WTC11 (cell line): ENCODE results near the gene PRKCE. TPM values are rescaled to one million over a fixed set of nuclear protein-coding genes. Genes with fewer than 3 reads are reported as not detected.

ENCODE experiments used
- ATAC-seq: fragments of 200-7000 bp; cut with Tn5 transposase; 2 replicates; pipeline ENCODE4 v1.10.0; 2021; ENCODE audit warnings: mild to moderate bottlenecking, moderate library complexity
- CTCF ChIA-PET: fragments of 300-600 bp; sonication (Branson Sonifier 250); formaldehyde crosslinking; loops from one replicate; lab custom pipeline; 2021; ENCODE audit warnings: antibody characterized with exemption; lab: Charles Lee
- POLR2A ChIA-PET: fragments of 350-600 bp; sonication (Branson Sonifier 250); formaldehyde crosslinking; loops from one replicate; lab custom pipeline; 2021; ENCODE audit warnings: antibody characterized with exemption; lab: Charles Lee
- DNase-seq: peaks from one replicate; pipeline ENCODE4 v3.0.0; 2021; ENCODE audit warnings: low spot score
- H3K27ac Mint-ChIP-seq: 2 replicates; pipeline ENCODE4 v1.8.0; 2021; ENCODE audit warnings: mixed read lengths
- H3K27me3 Mint-ChIP-seq: 2 replicates; pipeline ENCODE4 v1.8.0; 2021; ENCODE audit warnings: low read depth, mild to moderate bottlenecking, moderate library complexity, mixed read lengths
- H3K36me3 Mint-ChIP-seq: 2 replicates; pipeline ENCODE4 v1.8.0; 2021; ENCODE audit warnings: mixed read lengths
- H3K4me1 Mint-ChIP-seq: 2 replicates; pipeline ENCODE4 v1.8.0; 2022; ENCODE audit warnings: mixed read lengths
- H3K4me3 Mint-ChIP-seq: 2 replicates; pipeline ENCODE4 v1.8.0; 2021; ENCODE audit warnings: mild to moderate bottlenecking, moderate library complexity, mixed read lengths
- H3K9me3 Mint-ChIP-seq: 2 replicates; pipeline ENCODE4 v1.8.0; 2021; ENCODE audit warnings: mixed read lengths
- CBFB ChIP-seq: sonication (generic); formaldehyde crosslinking; IDR thresholded peaks from 2 replicates; pipeline ENCODE4 v1.8.1; 2022; ENCODE audit warnings: mild to moderate bottlenecking, low read depth, missing genetic modification reagents
- CREB1 ChIP-seq: sonication (generic); formaldehyde crosslinking; IDR thresholded peaks from 2 replicates; pipeline ENCODE4 v1.8.0; 2023; ENCODE audit warnings: mild to moderate bottlenecking, missing genetic modification reagents
- ELF4 ChIP-seq: sonication (generic); formaldehyde crosslinking; IDR thresholded peaks from 2 replicates; pipeline ENCODE4 v1.8.1; 2022; ENCODE audit warnings: low read depth, mild to moderate bottlenecking, moderate library complexity, missing genetic modification reagents
- ETV6 ChIP-seq: sonication (generic); formaldehyde crosslinking; IDR thresholded peaks from 2 replicates; pipeline ENCODE4 v1.8.1; 2022; ENCODE audit warnings: mild to moderate bottlenecking, missing genetic modification reagents
- MXD4 ChIP-seq: fragments of 250-450 bp; sonication (Bioruptor Pico); IDR thresholded peaks from 2 replicates; pipeline ENCODE4 v1.8.0; 2021; ENCODE audit warnings: mild to moderate bottlenecking, moderate library complexity, borderline replicate concordance
- NFE2L1 ChIP-seq: sonication (generic); formaldehyde crosslinking; IDR thresholded peaks from 2 replicates; pipeline ENCODE4 v1.8.1; 2023; ENCODE audit warnings: missing genetic modification reagents
- NR2C2 ChIP-seq: sonication (generic); formaldehyde crosslinking; IDR thresholded peaks from 2 replicates; pipeline ENCODE4 v1.8.0; 2022; ENCODE audit warnings: mild to moderate bottlenecking, missing genetic modification reagents
- OVOL2 ChIP-seq: fragments of 250-450 bp; sonication (Bioruptor Pico); IDR thresholded peaks from 2 replicates; pipeline ENCODE4 v1.9.0; 2021; ENCODE audit warnings: mild to moderate bottlenecking, borderline replicate concordance
- TCF7 ChIP-seq: sonication (generic); formaldehyde crosslinking; IDR thresholded peaks from 2 replicates; pipeline ENCODE4 v1.8.0; 2022; ENCODE audit warnings: mild to moderate bottlenecking, low read depth, missing genetic modification reagents, moderate library complexity
- TEAD4 ChIP-seq: sonication (generic); formaldehyde crosslinking; IDR thresholded peaks from 2 replicates; pipeline ENCODE4 v1.8.0; 2022; ENCODE audit warnings: mild to moderate bottlenecking, missing genetic modification reagents
- ZBTB21 ChIP-seq: sonication (generic); formaldehyde crosslinking; IDR thresholded peaks from 2 replicates; pipeline ENCODE4 v1.8.1; 2023; ENCODE audit warnings: mild to moderate bottlenecking, missing genetic modification reagents, borderline replicate concordance
- ZNF317 ChIP-seq: sonication (generic); formaldehyde crosslinking; IDR thresholded peaks from 2 replicates; pipeline ENCODE4 v1.8.1; 2023; ENCODE audit warnings: low read depth, mild to moderate bottlenecking, moderate library complexity, missing genetic modification reagents, borderline replicate concordance
- total RNA-seq: library from RNA; stranded (reverse); gene quantifications from 3 replicates; pipeline ENCODE4 v1.2.3, GENCODE V29; 2021
- TF ChIP-seq, protein P1 (sequence below): fragments of 250-450 bp; sonication (Bioruptor Pico); IDR thresholded peaks from 2 replicates; pipeline ENCODE4 v1.9.0; 2021; ENCODE audit warnings: mild to moderate bottlenecking, borderline replicate concordance
- TF ChIP-seq, protein P2 (sequence below): fragments of 250-450 bp; sonication (Bioruptor Pico); IDR thresholded peaks from 2 replicates; pipeline ENCODE4 v2.1.2; 2022; ENCODE audit warnings: mild to moderate bottlenecking, moderate library complexity
- TF ChIP-seq, protein P3 (sequence below): sonication (generic); formaldehyde crosslinking; IDR thresholded peaks from 2 replicates; pipeline ENCODE4 v1.8.1; 2023; ENCODE audit warnings: mild to moderate bottlenecking, missing genetic modification reagents
- TF ChIP-seq, protein P4 (sequence below): sonication (generic); formaldehyde crosslinking; IDR thresholded peaks from 2 replicates; pipeline ENCODE4 v1.8.1; 2022; ENCODE audit warnings: low read depth, missing genetic modification reagents, borderline replicate concordance
- TF ChIP-seq, protein P5 (sequence below): sonication (generic); formaldehyde crosslinking; IDR thresholded peaks from 2 replicates; pipeline ENCODE4 v1.8.1; 2022; ENCODE audit warnings: missing genetic modification reagents, borderline replicate concordance
- TF ChIP-seq, protein P6 (sequence below): sonication (generic); formaldehyde crosslinking; IDR thresholded peaks from 2 replicates; pipeline ENCODE4 v1.8.0; 2022; ENCODE audit warnings: mild to moderate bottlenecking, missing genetic modification reagents
- TF ChIP-seq, protein P7 (sequence below): sonication (generic); formaldehyde crosslinking; conservative IDR thresholded peaks from 2 replicates; pipeline ENCODE4 v1.8.1; 2023; ENCODE audit warnings: mild to moderate bottlenecking, low read depth, missing genetic modification reagents, moderate library complexity

PRKCE gene
- total RNA-seq, 1 experiment from 2014 or later, result 5.8 TPM

DNA sequence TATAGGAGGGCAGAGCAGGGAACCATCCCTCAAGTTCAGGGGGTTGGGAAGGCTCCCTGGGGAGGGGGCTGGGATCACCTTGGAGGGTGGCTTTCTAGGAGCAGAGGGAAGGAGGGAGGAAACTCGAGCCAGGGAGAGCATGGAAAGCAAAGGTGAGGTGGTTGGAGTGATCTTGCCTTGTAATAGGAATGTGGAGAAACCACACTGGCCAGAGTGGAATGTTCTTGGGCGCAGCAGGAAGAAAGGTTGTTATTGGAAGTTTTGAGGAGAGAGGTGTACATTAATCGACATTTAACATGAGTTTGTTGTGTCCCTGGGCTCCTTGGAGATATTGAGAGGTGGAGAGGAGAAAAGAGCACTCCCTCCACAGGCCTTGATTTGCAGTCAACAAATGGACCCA is 272.2 kb downstream of the PRKCE start (continued):
- TF ChIP-seq, protein P1, sequence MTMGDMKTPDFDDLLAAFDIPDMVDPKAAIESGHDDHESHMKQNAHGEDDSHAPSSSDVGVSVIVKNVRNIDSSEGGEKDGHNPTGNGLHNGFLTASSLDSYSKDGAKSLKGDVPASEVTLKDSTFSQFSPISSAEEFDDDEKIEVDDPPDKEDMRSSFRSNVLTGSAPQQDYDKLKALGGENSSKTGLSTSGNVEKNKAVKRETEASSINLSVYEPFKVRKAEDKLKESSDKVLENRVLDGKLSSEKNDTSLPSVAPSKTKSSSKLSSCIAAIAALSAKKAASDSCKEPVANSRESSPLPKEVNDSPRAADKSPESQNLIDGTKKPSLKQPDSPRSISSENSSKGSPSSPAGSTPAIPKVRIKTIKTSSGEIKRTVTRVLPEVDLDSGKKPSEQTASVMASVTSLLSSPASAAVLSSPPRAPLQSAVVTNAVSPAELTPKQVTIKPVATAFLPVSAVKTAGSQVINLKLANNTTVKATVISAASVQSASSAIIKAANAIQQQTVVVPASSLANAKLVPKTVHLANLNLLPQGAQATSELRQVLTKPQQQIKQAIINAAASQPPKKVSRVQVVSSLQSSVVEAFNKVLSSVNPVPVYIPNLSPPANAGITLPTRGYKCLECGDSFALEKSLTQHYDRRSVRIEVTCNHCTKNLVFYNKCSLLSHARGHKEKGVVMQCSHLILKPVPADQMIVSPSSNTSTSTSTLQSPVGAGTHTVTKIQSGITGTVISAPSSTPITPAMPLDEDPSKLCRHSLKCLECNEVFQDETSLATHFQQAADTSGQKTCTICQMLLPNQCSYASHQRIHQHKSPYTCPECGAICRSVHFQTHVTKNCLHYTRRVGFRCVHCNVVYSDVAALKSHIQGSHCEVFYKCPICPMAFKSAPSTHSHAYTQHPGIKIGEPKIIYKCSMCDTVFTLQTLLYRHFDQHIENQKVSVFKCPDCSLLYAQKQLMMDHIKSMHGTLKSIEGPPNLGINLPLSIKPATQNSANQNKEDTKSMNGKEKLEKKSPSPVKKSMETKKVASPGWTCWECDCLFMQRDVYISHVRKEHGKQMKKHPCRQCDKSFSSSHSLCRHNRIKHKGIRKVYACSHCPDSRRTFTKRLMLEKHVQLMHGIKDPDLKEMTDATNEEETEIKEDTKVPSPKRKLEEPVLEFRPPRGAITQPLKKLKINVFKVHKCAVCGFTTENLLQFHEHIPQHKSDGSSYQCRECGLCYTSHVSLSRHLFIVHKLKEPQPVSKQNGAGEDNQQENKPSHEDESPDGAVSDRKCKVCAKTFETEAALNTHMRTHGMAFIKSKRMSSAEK (CRISPR knock-in tag), result no peak
- TF ChIP-seq NR2C2 (CRISPR knock-in tag), result no peak
- TF ChIP-seq, all 79 proteins: peak for 0

DNA sequence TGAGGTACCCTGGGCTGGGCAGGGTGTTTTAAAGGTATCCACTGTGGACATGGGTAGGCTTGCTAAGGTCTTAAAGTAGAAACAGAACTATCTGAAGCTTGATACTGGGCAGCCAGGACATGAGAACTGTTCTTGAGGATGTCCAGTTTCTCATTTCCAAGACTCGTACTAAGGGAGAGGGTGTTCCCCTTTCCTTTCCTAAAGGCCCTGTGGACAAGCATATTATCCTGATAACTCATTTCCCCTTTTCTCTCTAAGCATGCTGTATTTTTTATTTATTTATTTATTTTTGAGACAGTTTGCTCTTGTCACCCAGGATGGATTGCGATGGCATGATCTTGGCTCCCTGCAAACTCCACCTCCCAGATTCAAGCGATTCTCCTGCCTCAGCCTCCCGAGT is 273.6 kb downstream of the PRKCE start:
- no peak overlapping the region for H3K27ac Mint-ChIP-seq
- peaks cover 8% of the 10 kb centered on the region for H3K4me1 Mint-ChIP-seq
- no peak for DNase-seq
- ChIA-PET CTCF (no interaction called here), POLR2A (no interaction called here)
- no peak for ATAC-seq
- H3K36me3 Mint-ChIP-seq, result no peaks in the 10 kb centered on the region
- no peaks in the 10 kb centered on the region for H3K9me3 Mint-ChIP-seq
- TF ChIP-seq ETV6 (CRISPR knock-in tag), result no peak
- TF ChIP-seq ZBTB21 (CRISPR knock-in tag), result no peak
- no peak for TF ChIP-seq CREB1 (CRISPR knock-in tag)
- no peak for TF ChIP-seq NFE2L1 (CRISPR knock-in tag)
- TF ChIP-seq, protein P2, sequence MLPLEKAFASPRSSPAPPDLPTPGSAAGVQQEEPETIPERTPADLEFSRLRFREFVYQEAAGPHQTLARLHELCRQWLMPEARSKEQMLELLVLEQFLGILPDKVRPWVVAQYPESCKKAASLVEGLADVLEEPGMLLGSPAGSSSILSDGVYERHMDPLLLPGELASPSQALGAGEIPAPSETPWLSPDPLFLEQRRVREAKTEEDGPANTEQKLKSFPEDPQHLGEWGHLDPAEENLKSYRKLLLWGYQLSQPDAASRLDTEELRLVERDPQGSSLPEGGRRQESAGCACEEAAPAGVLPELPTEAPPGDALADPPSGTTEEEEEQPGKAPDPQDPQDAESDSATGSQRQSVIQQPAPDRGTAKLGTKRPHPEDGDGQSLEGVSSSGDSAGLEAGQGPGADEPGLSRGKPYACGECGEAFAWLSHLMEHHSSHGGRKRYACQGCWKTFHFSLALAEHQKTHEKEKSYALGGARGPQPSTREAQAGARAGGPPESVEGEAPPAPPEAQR (CRISPR knock-in tag), result no peak
- TF ChIP-seq, protein P3, sequence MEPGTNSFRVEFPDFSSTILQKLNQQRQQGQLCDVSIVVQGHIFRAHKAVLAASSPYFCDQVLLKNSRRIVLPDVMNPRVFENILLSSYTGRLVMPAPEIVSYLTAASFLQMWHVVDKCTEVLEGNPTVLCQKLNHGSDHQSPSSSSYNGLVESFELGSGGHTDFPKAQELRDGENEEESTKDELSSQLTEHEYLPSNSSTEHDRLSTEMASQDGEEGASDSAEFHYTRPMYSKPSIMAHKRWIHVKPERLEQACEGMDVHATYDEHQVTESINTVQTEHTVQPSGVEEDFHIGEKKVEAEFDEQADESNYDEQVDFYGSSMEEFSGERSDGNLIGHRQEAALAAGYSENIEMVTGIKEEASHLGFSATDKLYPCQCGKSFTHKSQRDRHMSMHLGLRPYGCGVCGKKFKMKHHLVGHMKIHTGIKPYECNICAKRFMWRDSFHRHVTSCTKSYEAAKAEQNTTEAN (CRISPR knock-in tag), result no peak
- TF ChIP-seq TEAD4 (CRISPR knock-in tag), result no peak
- no peak for TF ChIP-seq CBFB (CRISPR knock-in tag)
- TF ChIP-seq, protein P4, sequence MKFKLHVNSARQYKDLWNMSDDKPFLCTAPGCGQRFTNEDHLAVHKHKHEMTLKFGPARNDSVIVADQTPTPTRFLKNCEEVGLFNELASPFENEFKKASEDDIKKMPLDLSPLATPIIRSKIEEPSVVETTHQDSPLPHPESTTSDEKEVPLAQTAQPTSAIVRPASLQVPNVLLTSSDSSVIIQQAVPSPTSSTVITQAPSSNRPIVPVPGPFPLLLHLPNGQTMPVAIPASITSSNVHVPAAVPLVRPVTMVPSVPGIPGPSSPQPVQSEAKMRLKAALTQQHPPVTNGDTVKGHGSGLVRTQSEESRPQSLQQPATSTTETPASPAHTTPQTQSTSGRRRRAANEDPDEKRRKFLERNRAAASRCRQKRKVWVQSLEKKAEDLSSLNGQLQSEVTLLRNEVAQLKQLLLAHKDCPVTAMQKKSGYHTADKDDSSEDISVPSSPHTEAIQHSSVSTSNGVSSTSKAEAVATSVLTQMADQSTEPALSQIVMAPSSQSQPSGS (CRISPR knock-in tag), result no peak
- TF ChIP-seq, protein P5, sequence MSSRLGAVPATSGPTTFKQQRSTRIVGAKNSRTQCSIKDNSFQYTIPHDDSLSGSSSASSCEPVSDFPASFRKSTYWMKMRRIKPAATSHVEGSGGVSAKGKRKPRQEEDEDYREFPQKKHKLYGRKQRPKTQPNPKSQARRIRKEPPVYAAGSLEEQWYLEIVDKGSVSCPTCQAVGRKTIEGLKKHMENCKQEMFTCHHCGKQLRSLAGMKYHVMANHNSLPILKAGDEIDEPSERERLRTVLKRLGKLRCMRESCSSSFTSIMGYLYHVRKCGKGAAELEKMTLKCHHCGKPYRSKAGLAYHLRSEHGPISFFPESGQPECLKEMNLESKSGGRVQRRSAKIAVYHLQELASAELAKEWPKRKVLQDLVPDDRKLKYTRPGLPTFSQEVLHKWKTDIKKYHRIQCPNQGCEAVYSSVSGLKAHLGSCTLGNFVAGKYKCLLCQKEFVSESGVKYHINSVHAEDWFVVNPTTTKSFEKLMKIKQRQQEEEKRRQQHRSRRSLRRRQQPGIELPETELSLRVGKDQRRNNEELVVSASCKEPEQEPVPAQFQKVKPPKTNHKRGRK (CRISPR knock-in tag), result no peak
- no peak overlapping the region for H3K4me3 Mint-ChIP-seq
- H3K27me3 Mint-ChIP-seq, result no peaks in the 10 kb centered on the region

DNA sequence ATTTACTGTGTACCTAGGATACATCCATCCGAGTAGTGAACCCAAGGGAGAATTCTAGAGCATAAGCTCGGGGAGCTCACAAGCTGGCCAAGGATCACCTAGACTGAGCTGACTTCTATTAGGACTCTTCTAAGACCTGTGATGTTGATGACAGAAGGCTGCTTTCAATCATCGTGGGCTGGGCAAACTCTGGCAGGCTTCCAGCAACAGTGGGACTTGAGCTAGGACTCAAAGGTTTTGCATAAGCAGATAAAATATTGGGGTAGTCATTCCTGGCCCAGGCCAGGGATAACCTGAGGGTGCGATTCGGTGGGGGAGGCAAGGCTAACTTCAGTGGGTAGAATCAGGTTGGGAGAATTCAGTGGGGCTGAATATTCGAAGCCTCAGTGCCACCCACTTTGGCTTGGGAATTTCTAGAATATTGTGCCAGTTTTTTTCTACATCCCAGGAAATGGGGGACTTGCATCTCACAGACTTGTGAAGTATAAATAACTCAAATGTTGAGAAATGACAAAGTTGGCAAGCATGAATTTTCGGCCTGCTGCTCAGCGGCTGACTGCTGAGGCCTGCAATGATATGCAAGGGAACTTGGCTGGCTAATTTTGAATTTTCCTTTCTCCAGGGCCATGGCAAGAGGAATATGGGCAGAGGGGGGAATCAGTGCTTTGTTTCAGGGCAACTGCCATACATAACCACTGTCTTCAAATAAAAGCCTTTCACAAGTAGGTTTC is 274.3 kb downstream of the PRKCE start:
- Mint-ChIP-seq H3K4me1 (peaks cover 8% of the 10 kb centered on the region), H3K9me3 (no peaks in the 10 kb centered on the region), H3K4me3 (no peak overlapping the region), H3K27ac (no peak overlapping the region; the same call in 1 of the 2 replicates), H3K36me3 (no peaks in the 10 kb centered on the region), H3K27me3 (no peaks in the 10 kb centered on the region)
- ChIA-PET CTCF (interaction anchor here (2.7 kb wide), 1 partner anchor 147 kb away, joined by 8 read pairs; no protein-coding TSS in a partner anchor), POLR2A (no interaction called here)
- DNase-seq, result no peak
- no peak for ATAC-seq
- TF ChIP-seq ZNF317 (CRISPR knock-in tag) (no peak), MXD4 (no peak), TCF7 (CRISPR knock-in tag) (no peak), OVOL2 (CRISPR knock-in tag) (no peak), ELF4 (CRISPR knock-in tag) (no peak)
- TF ChIP-seq, protein P6, sequence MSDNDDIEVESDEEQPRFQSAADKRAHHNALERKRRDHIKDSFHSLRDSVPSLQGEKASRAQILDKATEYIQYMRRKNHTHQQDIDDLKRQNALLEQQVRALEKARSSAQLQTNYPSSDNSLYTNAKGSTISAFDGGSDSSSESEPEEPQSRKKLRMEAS, result no peak
- TF ChIP-seq, protein P7, sequence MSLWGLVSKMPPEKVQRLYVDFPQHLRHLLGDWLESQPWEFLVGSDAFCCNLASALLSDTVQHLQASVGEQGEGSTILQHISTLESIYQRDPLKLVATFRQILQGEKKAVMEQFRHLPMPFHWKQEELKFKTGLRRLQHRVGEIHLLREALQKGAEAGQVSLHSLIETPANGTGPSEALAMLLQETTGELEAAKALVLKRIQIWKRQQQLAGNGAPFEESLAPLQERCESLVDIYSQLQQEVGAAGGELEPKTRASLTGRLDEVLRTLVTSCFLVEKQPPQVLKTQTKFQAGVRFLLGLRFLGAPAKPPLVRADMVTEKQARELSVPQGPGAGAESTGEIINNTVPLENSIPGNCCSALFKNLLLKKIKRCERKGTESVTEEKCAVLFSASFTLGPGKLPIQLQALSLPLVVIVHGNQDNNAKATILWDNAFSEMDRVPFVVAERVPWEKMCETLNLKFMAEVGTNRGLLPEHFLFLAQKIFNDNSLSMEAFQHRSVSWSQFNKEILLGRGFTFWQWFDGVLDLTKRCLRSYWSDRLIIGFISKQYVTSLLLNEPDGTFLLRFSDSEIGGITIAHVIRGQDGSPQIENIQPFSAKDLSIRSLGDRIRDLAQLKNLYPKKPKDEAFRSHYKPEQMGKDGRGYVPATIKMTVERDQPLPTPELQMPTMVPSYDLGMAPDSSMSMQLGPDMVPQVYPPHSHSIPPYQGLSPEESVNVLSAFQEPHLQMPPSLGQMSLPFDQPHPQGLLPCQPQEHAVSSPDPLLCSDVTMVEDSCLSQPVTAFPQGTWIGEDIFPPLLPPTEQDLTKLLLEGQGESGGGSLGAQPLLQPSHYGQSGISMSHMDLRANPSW (CRISPR knock-in tag), result no peak
